HCT116 (cell line): ENCODE data around the gene CAPN5.

Source experiments
- EZH2 ChIP-seq: fragments of 200-600 bp; sonication (generic); IDR thresholded peaks from 2 replicates; pipeline ENCODE4 v1.6.1; 2017; ENCODE audit warnings: antibody characterized with exemption, mixed run types
- EZH2phosphoT487 ChIP-seq: fragments of 200-600 bp; IDR thresholded peaks from 2 replicates; pipeline ENCODE4 v1.6.1; 2018; ENCODE audit warnings: antibody characterized with exemption, borderline replicate concordance
- POLR2A ChIP-seq: IDR thresholded peaks from 2 replicates; pipeline ENCODE4 v1.7.0; 2011; ENCODE audit warnings: borderline replicate concordance; ENCODE audit not compliant: insufficient read depth, insufficient read length; ENCODE audit errors: extremely low read depth
- POLR2AphosphoS5 ChIP-seq: IDR thresholded peaks from 2 replicates; pipeline ENCODE4 v1.6.1; 2011; ENCODE audit warnings: mild to moderate bottlenecking, low read depth, low read length, moderate library complexity
- ZNF274 ChIP-seq: fragments of 200-500 bp; sonication (Bioruptor generic); IDR thresholded peaks from 2 replicates; pipeline ENCODE4 v1.6.1; 2014; ENCODE audit warnings: mild to moderate bottlenecking, low read depth, low read length, inconsistent platforms
- TF ChIP-seq, protein P1 (sequence below), 3 experiments: fragments of 200-600 bp in 1 of 3; sonication (generic) in 1 of 3; IDR thresholded peaks in 2 of 3; conservative IDR thresholded peaks in 1 of 3; 2 replicates each; pipeline ENCODE4 v1.5.1; 2012 to 2017; ENCODE audit warnings: low read depth in 2 of 3, low read length in 2 of 3, antibody characterized with exemption in 1 of 3, borderline replicate concordance in 1 of 3, control low read depth in 1 of 3, mild to moderate bottlenecking in 1 of 3, mixed read lengths in 1 of 3, mixed run types in 1 of 3, moderate library complexity in 1 of 3; ENCODE audit not compliant: insufficient read depth in 1 of 3

- TF ChIP-seq, protein P1, sequence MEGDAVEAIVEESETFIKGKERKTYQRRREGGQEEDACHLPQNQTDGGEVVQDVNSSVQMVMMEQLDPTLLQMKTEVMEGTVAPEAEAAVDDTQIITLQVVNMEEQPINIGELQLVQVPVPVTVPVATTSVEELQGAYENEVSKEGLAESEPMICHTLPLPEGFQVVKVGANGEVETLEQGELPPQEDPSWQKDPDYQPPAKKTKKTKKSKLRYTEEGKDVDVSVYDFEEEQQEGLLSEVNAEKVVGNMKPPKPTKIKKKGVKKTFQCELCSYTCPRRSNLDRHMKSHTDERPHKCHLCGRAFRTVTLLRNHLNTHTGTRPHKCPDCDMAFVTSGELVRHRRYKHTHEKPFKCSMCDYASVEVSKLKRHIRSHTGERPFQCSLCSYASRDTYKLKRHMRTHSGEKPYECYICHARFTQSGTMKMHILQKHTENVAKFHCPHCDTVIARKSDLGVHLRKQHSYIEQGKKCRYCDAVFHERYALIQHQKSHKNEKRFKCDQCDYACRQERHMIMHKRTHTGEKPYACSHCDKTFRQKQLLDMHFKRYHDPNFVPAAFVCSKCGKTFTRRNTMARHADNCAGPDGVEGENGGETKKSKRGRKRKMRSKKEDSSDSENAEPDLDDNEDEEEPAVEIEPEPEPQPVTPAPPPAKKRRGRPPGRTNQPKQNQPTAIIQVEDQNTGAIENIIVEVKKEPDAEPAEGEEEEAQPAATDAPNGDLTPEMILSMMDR (IDR thresholded peaks at IDR 0.05 in 2 of 3, conservative IDR thresholded peaks at IDR 0.05 in 1 of 3; ENCODE audit: borderline replicate concordance in 1 of 3, insufficient read depth in 1 of 3, low read depth in 2 of 3, low read length in 2 of 3), result no peak
- TF ChIP-seq EZH2, result no peak
- no peak for TF ChIP-seq POLR2AphosphoS5
- no peak for TF ChIP-seq ZNF274
- no peak for TF ChIP-seq EZH2phosphoT487
- TF ChIP-seq POLR2A, result no peak
Observed at GRCh38 chr11:77065878-77066228, 918 bp upstream of the CAPN5 start.
